Stimulated activated CD4-positive, alpha-beta T cell treated with anti-CD3 and anti-CD28 coated beads, Interleukin-4, amount 100 ng/mL, for 4 hours (primary cell): Measurements from ENCODE around the gene SALL3.
"Not testable (repeated sequence)": the region's sequence is repeated elsewhere in the genome, so short reads cannot be mapped to it uniquely, and the experiment has no call there.

ENCODE experiments used
- DNase-seq, 2 experiments: peaks; one replicate each; pipeline ENCODE4 v3.0.0-alpha.2; 2020

The SALL3 gene

DNA sequence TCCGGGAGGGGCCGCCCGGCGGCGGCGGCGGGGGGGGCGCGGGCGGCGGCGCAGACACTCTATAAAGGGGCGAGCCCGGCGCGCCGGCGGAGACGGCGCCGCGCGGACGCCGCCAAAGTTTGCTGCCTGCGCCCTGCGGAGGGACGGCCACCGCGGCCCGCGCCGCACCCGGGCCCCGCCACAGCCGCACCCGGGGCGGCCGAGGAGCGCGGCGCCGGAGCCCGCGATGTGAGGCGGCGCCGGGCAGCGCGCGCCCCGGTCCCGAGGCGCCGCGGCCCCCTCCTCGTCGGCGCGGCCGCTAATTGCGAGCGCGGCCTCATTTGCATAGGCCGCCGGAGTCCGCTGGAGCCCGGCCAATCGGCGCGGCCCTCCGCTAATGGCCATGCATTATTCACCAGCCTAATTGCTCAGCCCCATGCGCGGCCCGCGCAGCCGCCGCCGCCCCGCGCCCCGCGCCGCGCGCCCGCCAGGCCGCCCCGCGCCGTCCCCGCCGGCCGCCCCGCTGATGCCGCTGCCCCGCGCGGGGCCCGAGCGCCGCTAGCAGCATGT is at the start of gene SALL3:
TSS of gene SALL3 (plus strand) at position 89 of the 549 bp plus-strand sequence. CDS start at position 546, 457 bp downstream.
- no peak for DNase-seq

DNA sequence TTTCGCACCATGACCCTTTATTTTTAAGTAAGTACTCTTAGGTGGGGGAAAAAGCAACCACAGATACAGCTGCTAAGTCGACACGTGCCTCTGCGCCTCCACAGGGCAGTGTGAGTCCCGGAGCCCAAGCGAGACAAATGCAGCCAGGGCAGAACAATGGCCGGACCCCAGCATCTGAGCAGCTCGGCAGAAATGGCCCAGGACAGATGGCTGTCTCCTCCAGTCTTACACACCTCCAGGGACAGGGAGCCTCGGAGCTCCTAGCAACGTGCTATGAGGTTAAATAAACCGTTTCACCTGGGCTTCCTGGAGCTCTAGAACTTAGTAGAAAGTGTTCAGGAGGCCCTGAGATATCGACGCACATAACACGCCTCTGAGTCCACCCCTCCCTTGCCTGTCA is 47.3 kb upstream of the SALL3 start:
- no peak for DNase-seq

DNA sequence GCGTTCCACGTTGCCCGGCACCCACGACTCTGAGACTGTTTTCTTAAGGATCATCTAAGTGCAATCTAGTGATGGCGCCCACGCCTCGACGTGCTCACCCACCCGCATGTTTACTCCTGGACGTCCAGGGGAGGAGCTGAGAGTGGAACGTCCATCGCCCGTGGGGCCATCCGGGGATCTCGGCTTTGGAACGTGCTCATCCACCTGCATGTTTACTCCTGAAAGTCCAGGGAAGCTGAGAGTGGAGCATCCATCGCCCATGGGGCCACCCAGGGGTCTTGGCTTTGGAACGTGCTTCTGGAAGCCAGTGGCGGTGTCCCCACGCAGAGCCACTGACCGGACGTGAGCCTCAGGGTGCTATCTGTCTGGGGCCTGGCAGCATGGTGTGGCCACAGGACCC is 45.6 kb upstream of the SALL3 start:
- DNase-seq = no peak

DNA sequence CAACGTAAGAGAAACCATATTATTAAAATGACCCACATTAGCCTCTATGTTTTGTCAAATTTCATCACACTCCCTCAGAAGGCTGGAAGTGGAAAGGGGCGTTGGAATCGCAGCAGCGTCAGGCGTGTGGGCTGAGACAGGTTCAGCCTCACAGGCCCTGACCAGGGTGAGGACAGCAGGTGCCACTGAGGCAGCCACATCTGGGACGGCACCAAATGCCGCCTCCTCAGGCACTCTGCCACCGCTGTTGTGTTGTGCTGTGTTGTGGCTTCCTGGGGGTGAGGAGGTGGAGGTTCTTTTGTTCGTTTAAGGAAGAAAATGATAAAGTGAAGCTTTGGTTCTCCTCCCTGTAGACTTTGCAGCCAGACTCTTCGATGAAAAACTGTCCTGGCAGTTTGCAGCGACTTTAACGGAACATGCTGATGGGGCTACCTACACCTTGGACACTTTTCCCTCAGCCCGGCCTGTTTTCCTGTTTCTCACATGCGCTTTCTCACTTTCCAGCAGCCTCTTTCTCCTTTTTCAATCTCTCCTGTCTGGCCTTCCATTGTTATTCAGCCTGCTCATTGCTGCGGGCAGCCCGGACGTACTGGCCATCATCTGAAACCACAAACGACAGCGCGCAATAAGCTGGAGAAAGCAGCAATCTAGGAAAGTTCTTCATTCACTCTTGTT is 44.9 kb upstream of the SALL3 start:
- DNase-seq = no peak

DNA sequence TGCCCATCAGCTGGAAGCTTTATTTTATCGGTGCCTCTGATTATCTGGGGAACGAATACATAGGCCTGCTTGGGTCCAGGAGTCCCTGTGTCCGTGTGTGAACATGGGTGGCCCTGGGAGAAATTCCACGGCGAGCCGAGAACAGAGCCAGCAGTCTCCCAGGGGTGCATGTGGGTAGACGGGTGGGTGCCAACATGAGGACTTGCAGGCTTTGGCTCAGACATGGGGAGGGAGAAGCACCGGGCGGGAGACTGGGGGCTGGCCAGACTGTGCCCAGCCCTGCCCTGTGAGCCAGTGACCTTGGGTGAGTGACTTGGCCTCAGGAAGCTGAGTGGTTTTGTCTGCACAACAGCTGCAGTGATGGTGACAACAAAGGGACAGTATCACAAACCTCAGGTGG is 44.2 kb upstream of the SALL3 start:
- no peak for DNase-seq

DNA sequence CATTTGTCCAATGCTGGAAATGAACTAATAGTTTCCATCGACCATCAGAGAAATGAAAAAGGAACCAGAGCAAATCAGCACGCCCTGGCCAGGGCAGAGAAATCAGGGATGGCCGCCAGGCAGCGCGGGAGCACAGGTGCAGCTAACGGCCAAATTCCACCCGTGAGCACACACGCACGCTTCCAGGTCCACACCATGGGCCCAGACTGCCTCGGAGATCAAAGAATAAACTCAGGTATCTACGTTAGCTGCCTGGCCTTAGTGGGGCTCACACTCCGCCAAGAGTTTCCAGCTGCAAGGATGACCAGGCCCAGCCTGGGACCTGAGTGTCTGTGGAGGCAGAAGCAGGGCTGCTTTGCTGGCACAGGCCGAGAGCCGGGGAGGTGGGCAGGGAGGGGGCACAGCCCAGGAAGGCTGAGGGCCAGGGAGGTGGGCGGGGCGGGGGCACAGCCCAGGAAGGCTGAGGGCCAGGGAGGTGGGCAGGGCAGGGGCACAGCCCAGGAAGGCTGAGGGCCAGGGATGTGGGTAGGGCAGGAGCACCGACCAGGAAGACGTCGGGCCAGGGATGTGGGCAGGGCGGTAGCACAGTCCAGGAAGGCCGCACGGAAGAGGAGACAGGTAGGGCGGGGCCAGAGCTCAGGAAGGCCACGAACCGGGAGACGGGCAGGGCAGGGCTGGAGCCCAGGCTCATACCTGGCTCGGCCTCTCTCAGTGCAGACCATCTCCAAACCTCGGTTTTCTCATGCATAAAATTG is 43.2 kb upstream of the SALL3 start:
- DNase-seq = no peak

DNA sequence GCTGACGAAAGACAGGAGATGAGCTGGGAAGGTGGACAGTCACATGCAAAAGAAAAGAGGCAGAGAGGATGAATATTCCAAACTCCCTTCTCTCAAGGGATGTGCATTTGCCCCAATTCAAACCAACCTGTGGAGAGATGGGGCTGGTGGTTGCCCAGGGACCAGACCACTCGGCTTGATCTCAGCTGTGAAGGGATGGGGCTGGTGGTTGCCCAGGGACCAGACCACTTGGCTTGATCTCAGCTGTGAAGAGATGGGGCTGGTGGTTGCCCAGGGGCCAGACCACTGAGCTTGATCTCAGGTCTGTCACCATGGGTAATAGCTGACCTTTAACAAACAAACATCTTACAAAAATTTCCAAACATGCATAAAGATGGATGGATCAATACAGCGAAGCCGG is 42.5 kb upstream of the SALL3 start:
- no peak for DNase-seq

DNA sequence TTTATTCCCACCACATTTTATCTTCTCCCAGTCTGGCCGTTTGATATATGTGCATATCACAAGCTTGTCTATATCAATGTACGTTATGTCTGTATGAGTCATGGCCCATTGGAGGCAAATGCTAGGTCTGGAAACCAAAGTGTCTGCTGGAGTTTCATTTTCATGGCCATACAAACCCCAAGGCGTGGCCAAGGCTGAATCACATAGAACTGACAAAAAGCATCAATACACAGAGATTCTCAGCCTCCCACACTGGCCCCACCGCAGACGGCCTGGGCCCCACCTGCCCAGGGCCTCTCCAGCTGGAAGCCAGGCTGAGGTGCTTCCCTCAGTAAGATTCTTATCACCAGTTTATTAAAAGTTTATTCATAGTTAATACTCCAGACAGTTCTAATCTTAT is 40.5 kb upstream of the SALL3 start:
- DNase-seq = no peak

DNA sequence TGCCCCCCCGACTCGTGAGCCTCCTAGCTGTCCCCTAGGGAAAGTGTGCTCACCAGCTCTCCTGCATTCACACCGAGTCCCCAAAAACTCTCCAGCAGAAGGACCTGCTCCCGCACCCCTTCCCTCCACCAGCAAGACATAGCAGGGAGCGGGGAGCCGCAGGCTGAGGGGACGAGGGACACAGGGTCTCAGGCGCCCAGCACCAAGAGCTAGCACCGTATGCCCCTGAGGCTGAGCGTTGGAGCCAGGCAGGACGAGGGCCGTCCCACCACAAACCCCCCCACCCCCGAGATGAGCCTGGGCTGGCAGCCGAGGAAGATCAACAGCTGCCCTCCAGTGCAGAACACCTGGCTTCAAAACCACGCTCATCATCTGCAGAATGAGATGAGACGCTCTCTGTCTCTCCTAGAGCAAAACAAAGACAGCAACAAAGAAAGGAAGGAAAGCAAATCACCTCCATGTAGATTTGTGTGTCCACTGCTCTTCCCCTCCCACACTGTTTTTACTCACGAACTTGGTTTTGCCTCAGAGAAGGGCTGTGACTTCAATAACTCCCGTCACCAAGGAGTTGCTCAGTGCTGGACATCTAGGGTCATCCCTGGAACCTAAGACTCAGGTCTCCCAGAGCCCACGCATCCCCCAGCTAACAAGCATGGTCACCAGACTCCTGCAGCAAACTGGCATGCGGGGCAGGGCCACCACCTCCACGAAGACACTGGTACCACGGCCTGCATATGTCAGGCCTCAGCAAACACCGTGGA is 39.7 kb upstream of the SALL3 start:
- no peak for DNase-seq

DNA sequence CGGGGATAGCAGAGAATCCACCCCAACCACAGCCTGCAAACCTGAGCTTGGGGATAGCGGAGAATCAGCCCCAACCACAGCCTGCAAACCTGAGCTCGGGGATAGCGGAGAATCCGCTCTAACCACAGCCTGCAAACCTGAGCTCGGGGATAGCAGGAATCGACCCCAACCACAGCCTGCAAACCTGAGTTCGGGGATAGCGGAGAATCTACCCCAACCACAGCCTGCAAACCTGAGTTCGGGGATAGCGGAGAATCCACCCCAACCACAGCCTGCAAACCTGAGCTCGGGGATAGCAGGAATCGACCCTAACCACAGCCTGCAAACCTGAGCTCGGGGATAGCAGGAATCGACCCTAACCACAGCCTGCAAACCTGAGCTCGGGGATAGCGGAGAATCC is 37.4 kb upstream of the SALL3 start:
- DNase-seq = not testable (repeated sequence)

DNA sequence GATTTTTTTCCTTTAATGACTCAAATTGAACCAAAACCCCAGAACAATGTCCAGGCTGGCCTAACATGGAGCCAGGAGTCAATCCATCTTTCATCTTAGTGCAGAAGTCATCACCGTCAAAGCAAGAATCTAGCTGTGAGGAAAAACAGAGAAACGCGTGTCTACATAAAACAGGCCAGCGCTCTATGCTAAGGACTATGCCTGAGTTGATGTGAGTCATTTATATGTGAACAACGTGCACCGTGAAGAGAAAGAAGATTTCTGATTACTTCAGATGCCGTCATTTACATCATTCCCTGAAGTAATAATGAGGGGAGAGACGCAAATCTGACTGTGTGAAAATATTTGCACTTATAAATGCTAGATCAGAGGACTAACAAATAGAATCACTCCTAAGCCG is 34.0 kb upstream of the SALL3 start:
- DNase-seq = no peak

DNA sequence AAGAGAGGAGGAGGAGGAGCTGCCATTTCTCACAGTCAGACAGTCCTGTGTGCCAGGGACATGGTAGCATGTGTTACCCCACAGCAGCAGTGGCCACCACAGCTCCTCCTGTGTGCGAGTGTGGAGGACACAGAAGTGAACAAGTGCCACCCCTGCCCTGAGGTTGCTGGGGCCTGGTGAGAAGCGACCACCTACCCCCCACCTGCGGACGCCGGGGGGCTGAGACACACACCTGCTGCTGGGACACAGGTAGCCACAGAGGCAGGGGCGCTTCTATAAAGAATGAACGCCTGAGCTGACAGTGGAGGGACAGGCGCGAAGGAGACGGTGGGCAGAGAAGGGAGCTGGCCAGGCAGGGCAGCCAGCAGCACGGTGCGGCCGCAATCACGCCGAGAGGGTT is 32.3 kb upstream of the SALL3 start:
- DNase-seq = no peak

DNA sequence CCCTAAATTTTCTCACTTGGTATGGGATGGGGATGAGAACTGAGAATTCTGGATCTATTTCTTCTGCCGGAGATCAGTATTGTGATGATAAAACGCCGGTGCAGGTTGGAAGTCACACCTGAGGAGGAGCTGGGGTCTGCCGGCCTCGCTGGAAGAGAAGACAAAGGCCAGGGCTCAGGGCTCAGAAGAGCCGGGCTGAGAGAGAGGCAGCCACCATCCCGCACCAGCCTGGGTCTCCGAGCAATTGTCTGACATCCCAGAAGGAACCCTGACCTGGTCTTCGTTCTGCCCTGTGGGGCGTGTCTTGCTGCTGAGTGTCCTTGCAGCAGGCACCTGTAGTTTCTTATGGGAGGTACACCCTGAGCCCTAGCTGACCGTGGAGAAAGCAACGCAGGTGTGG is 31.4 kb upstream of the SALL3 start:
- no peak for DNase-seq

DNA sequence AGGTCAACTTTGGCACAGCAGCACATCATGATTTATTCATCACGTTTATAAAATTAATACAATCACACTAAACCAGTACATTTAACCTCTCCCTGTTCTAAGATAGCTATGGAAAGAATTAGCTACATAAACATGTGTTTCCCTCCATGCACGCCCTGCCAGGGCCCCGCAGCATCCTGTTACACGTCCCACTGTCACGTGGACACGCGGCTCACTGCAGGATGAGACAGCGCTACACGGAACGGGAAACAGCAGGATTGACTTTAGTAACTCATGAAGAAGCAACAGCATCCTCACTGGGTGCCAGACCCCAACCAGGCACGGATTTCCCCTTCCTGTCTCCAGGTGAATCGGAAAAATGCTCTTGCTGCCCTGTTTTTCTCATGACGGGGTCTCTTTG is 30.9 kb upstream of the SALL3 start:
- no peak for DNase-seq

DNA sequence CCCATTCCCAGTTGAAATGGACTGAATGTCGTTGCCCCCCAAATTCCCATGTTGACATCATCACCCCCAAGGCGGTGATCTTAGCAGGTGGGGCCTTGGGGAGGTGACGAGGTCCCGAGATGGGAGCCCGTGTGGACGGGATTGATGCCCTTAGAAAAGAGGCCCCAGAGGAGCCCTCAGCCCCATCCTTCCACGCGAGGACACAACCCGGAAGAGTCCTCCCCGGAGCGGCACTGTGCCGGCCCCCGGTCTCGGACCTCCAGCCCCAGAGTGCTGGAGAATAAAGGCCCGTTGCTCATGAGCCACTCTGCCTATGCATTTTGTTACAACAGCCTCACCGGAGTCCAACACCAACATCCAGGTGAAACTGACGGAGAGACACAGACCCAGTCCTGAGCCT is 30.4 kb upstream of the SALL3 start:
- DNase-seq = no peak

DNA sequence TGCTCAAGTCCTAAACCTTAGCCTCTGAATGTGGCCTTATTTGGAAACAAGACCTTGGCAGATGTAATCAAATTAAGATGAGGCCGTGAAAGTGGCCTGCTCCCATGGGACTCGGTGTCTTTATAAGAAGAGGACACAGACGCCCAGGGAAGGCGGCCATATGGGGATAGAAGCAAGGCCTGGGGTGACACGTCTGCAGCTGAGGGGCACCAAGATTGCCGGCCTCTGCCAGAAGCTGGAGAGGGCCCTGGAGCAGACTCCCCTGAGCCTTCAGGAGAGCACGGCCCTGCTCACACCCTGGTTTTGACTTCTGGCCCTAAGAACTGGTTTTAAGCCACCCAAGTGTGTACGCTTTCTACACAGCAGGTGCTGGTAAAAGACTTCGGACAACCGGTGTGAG is 29.2 kb upstream of the SALL3 start:
- DNase-seq = no peak

DNA sequence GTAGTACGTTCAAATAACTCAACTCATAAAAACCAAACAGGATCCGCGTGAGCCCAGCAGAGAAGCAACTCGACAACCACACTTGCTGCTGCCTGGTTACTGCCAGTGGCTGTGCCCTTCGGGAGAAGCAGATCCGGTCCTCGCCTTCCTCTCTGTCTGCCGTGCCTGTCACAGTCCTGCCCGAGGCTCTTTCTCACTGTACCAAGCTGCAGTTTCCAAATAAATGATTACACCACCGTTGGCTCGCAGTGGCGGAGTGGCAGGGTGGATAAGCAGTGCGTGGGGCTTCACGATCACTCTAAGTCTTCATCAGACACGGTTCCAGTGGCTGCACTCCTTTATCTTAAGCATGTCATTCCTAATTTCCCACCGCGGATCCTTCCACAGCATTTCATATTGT is 26.1 kb upstream of the SALL3 start:
- no peak for DNase-seq

DNA sequence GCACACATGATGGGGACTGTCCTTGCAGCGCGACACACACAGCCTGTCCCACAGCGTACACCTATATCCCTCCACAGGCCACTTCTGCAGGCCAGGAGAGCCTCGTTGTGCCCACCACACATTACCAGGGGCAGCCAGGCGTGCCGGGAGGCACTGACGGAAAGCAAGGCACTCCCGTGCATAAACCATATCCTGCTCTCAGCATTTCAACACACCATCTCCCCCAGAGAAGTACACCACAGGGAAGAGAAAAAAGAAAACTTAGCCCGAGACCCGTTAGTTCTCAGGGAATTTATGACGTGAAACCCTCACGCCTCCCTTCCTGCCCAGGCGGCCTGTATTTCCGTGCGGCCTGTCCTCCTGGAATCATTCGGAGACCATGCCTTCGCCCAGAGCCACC is 24.6 kb upstream of the SALL3 start:
- DNase-seq = no peak

DNA sequence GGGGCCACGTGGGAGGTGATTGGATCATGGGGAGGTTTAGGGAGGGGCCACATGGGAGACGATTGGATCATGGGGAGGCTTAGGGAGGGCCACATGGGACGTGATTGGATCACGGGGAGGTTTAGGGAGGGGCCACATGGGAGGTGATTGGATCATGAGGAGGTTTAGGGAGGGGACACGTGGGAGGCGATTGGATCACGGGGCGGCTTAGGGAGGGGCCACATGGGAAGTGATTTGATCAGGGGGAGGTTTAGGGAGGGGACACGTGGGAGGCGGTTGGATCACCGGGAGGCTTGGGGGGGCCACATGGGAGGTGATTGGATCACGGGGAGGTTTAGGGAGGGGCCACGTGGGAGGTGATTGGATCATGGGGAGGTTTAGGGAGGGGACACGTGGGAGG is 22.5 kb upstream of the SALL3 start:
- no peak for DNase-seq

DNA sequence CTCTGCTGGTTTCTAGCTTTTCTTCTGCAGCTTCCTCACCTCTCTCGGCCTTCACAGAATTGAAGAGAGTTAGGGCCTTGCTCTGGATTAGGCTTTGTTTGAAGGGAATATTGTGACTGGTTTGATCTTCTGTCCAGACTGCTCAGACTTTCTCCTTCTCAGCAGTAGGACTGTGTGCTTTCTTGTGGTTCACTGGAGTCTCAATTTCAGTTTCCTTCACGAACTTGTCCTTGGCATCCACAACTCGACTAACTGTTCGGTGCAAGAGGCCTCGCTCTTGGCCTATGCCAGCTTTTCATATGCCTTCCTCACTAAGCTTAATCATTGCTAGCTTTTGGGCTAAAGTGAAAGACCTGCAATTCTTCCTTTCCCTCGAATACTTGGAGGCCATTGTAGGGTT is 18.9 kb upstream of the SALL3 start:
- DNase-seq = no peak

DNA sequence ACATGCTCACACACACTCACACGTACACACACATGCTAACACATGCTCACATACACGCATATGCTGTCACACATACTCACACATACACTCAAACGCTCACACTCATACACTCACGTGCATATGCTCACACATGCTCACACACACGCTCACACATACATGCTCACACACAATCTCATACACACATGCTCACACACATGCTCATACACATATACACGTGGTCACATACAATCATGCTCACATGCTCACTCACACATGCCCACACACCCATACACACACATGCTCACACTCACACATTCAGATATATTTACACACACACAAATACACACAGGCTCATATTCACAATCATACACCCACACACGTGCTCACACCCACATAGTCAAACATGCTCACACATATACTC is 17.5 kb upstream of the SALL3 start:
- DNase-seq = no peak

DNA sequence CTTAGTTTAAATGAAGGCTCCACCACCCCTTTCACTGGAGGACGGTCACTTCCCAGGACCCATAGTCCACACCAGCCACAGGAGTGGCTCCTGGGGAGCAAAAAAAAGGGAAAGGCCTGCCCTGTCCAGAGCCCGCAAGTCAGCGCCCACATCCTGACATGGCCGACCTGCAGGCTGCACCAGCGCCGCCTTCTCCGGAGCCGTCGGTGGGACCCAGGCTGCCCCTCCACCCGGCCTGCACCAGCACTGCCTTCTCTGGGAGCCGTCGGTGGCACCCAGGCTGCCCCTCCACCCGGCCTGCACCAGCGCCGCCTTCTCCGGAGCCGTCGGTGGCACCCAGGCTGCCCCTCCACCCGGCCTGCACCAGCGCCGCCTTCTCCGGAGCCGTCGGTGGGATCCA is 14.9 kb upstream of the SALL3 start:
- DNase-seq = not testable (repeated sequence)

DNA sequence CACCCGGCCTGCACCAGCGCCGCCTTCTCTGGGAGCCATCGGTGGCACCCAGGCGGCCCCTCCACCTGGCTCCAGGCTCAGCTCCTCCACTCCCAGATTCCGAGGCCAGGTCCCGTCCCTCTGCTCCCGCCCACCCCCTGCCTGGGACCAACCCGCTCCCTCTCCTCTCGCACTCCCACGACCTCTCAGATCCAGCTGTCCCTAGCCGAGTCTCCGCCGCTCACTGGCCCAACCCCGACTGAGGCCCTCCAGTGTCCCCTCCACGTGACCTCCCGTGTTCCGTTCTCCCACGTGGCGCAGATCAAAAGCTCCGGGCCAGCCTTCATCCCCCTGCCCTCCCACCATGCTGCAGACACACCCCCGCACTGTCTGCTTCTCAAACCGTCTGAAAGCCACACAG is 14.4 kb upstream of the SALL3 start:
- no peak for DNase-seq
